ENCODE measurements around the gene DIP2A. TPM values are rescaled to one million over a fixed set of nuclear protein-coding genes. Genes with fewer than 3 reads are reported as not detected.
"Not testable (repeated sequence)": the region's sequence is repeated elsewhere in the genome, so short reads cannot be mapped to it uniquely, and the experiment has no call there.

The DIP2A gene
- total RNA-seq, 2 experiments from 2014 or later, result 78.7 to 78.8 TPM

DNA sequence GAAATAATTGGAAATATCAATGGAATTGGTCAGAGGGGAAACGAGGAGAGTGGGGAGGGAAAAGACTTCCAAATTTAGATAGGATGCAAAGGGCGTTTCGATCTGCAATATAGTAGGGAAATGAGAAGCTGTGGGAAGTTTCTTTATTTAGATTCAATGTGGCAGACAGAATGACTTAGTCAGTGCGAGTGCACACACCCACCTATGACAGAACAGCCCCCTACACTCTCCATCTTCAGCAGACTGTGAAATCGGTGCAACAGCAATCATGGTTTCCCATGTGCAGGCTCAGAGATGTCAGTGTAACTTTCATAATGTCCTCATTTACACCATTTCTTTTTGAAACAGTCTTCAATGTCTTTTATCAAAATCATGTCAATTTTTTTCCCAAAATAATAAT lies 46.0 kb downstream of the DIP2A start:
- ATAC-seq (ENCODE audit: low read depth) (no peak), DNase-seq (no peak)
- H3K27ac Mint-ChIP-seq, result no peak overlapping the region
- no peaks in the 10 kb centered on the region for H3K9me3 Mint-ChIP-seq
- H3K4me1 Mint-ChIP-seq, result peaks cover 16% of the 10 kb centered on the region
- H3K36me3 Mint-ChIP-seq, result peaks cover 28% of the 10 kb centered on the region
- H3K27me3 Mint-ChIP-seq, result no peaks in the 10 kb centered on the region
- no peak overlapping the region for H3K4me3 Mint-ChIP-seq
- POLR2A ChIA-PET, result no interaction called here

DNA sequence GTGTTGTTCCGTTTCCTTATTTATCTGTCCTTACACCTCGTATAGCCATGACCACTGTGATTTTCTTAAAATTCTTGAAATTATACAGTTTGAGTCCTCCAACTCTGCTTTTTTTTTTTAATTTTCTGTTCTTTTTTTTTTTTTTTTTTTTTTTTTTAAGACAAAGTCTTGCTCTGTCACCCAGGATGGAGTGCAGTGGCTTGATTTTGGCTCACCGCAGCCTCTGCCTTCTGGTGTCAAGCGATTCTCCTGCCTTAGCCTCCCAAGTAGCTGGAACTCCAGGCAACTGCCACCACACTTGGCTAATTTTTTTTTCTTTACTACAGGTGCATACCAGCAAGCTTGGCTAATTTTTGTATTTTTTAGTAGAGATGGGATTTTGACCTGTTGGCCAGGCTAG lies 48.9 kb downstream of the DIP2A start:
- H3K27ac Mint-ChIP-seq, result no peak overlapping the region
- H3K4me1 Mint-ChIP-seq, result peaks cover 5% of the 10 kb centered on the region
- POLR2A ChIA-PET, result interaction anchor here (0.7 kb wide), 1 partner anchor 212 kb away, joined by 4 read pairs; no protein-coding TSS in a partner anchor
- DNase-seq (no peak), ATAC-seq (ENCODE audit: low read depth) (no peak)
- H3K27me3 Mint-ChIP-seq, result no peaks in the 10 kb centered on the region
- no peak overlapping the region for H3K4me3 Mint-ChIP-seq
- H3K36me3 Mint-ChIP-seq, result peaks cover 47% of the 10 kb centered on the region
- no peaks in the 10 kb centered on the region for H3K9me3 Mint-ChIP-seq

DNA sequence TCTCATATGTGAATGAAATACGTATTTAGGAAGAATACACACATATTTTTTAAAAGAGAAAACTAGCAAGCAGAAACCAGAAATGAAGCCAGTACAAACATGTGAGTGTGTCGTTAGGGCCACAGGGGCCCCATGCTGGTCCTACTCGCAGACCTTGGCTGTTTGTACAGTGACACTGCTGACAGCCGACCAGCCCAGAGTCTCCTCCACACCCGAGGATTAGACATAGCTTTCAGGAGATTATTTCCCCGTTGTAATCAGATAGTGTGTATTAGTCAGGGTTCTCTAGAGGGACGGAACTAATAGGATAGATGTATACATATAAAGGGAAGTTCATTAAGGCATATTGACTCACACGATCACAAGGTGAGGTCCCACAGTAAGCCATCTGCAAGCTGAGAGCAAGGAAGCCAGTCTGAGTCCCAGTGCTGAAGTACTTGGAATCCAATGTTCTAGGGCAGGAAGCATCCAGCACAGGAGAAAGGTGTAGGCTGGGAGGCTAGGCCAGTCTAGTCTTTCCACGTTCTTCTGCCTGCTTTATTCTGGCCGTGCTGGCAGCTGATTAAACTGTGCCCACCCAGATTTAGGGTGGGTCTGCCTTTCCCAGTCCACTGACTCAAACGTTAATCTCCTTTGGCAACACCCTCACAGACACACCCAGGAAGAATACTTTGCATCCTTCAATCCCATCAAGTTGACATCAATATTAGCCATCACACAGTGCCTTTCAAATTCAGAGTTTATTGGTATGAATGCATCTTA lies 51.2 kb downstream of the DIP2A start:
- DNase-seq (no peak), ATAC-seq (ENCODE audit: low read depth) (no peak)
- Mint-ChIP-seq H3K4me1 (no peaks in the 10 kb centered on the region), H3K4me3 (no peak overlapping the region), H3K9me3 (no peaks in the 10 kb centered on the region), H3K27me3 (no peaks in the 10 kb centered on the region), H3K36me3 (peaks cover 43% of the 10 kb centered on the region), H3K27ac (no peak overlapping the region)
- POLR2A ChIA-PET, result no interaction called here

DNA sequence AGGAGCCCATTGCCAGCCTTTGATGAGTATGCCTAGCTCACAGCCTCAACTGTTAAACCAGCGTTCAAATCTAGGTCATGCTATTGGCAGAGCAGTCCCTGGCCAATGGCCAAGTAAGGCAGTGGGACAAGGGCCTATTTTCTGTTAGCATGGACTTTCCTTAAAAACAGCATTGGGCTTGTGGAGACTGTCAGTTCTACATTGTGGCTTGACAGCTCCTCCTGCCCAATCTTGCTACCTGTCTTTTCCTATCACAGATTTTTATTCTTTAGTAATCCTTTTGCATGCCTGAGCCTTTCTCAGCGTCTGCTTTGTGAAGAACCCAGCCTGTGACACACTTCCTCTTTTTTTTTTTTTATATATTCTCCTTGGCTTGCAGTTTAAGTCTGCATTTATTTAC lies 56.4 kb downstream of the DIP2A start:
- no peak overlapping the region for H3K27ac Mint-ChIP-seq
- POLR2A ChIA-PET, result no interaction called here
- no peaks in the 10 kb centered on the region for H3K27me3 Mint-ChIP-seq
- H3K4me3 Mint-ChIP-seq, result no peak overlapping the region
- H3K9me3 Mint-ChIP-seq, result no peaks in the 10 kb centered on the region
- peaks cover 58% of the 10 kb centered on the region for H3K36me3 Mint-ChIP-seq
- peaks cover 2% of the 10 kb centered on the region for H3K4me1 Mint-ChIP-seq
- DNase-seq (no peak), ATAC-seq (ENCODE audit: low read depth) (no peak)

DNA sequence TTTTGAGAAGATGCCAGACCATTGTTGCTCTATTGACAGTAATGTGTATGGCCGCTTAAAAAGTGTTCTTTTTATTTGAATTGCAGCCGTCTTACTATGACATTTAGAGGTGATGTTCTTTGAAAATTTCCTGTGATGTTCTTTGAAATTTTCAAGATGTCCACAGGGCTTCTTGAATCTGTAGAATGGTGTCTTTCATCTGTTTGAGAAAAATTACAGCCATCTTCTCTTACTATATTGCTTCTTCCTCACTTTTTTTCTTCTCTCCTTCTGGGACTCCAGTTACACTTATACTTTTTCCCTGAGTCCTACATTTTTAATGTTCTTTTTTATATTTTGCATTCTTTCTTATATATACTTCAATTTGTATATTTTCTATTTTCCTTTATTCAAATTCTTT lies 57.4 kb downstream of the DIP2A start:
- Mint-ChIP-seq H3K27me3 (no peaks in the 10 kb centered on the region), H3K27ac (no peak overlapping the region), H3K36me3 (peaks cover 57% of the 10 kb centered on the region), H3K4me1 (peaks cover 2% of the 10 kb centered on the region), H3K9me3 (no peaks in the 10 kb centered on the region), H3K4me3 (no peak overlapping the region)
- POLR2A ChIA-PET, result no interaction called here
- DNase-seq (no peak), ATAC-seq (ENCODE audit: low read depth) (no peak)

DNA sequence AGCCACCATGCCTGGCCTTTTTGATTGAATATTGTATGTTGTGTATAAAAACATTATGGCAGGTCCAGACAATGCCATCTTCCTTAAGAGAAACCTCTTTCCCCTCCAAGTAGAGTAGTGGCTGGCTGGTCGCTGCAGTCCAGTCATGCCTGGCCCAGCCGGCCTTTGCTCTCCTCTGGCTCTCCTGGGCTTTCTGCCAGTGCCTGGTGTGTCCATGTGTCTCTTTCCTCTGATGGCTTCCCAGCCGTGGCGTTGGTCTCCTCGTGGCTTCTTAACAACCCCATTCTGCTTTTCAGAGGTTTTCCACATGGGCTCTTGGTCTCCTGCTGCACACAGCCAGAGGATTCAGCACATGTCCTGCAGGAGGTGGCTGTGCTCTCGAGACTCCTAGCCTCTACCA lies 58.7 kb downstream of the DIP2A start:
- Mint-ChIP-seq H3K27me3 (no peaks in the 10 kb centered on the region), H3K36me3 (peaks cover 49% of the 10 kb centered on the region), H3K4me1 (peaks cover 2% of the 10 kb centered on the region), H3K27ac (no peak overlapping the region), H3K9me3 (no peaks in the 10 kb centered on the region), H3K4me3 (no peak overlapping the region)
- no peak for DNase-seq
- no peak for ATAC-seq (ENCODE audit: low read depth)
- POLR2A ChIA-PET, result interaction anchor here (0.6 kb wide), 2 partner anchors 11 to 256 kb away, joined by 4 to 6 read pairs; no protein-coding TSS in a partner anchor

DNA sequence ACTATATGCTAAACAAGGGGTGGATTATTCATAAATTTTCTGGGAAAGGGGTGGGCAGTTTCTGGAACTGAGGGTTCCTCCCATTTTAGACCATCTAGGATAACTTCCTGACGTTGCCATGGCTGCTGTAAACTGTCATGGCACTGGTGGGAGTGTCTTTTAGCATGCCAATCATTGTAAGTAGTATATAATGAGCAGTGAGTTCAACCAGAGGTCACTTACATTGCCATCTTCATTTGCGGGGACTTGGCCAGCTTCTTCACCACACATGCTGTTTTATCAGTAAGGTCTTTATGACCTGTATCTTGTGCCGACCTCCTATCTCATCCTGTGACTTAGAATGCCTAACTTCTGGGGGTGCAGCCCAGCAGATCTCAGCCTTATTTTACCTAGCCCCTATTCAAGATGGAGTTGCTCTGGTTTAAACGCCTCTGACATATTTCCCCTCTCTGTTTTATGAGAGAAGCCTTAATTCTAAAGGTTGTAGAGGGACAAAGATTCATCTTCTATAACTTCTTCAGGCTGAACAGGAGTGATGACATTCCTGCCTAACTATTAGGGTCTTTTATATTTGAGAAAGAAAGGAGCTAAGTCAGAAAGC lies 60.4 kb downstream of the DIP2A start:
- POLR2A ChIA-PET, result interaction anchor here (0.6 to 1.0 kb wide), 2 partner anchors 19 to 31 kb away, joined by 4 to 5 read pairs; no protein-coding TSS in a partner anchor

DNA sequence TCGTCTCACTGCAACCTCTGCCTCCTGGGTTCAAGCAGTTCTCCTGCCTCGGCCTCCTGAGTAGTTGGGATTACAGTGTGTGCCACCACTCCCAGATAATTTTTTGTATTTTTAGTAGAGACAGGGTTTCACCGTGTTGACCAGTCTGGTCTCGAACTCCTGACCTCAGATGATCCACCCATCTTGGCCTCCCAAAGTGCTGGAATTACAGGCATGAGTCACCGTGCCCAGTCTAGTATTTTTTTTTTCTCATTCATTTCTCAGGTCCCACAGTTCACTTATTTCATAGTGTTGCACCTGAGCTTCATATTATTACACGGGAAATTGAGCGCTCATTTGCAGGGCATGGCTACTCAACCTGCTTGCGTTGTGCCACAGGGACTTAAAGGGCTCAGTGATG lies 68.7 kb downstream of the DIP2A start:
- not testable (repeated sequence) for H3K4me3 Mint-ChIP-seq; DNase-seq; H3K9me3 Mint-ChIP-seq; ATAC-seq (ENCODE audit: low read depth); H3K27ac Mint-ChIP-seq; H3K4me1 Mint-ChIP-seq; H3K27me3 Mint-ChIP-seq
- POLR2A ChIA-PET, result interaction anchor here (0.5 kb wide), 1 partner anchor 143 kb away, joined by 3 read pairs; no protein-coding TSS in a partner anchor
- H3K36me3 Mint-ChIP-seq, result peaks cover 28% of the 10 kb centered on the region

More for the DNA sequence above, 60.4 kb downstream of the DIP2A start:
- no peak overlapping the region for H3K4me3 Mint-ChIP-seq
- H3K27ac Mint-ChIP-seq, result no peak overlapping the region
- peaks cover 42% of the 10 kb centered on the region for H3K36me3 Mint-ChIP-seq
- ATAC-seq (ENCODE audit: low read depth), result no peak
- peaks cover 2% of the 10 kb centered on the region for H3K4me1 Mint-ChIP-seq
- H3K9me3 Mint-ChIP-seq, result no peaks in the 10 kb centered on the region
- no peaks in the 10 kb centered on the region for H3K27me3 Mint-ChIP-seq
- no peak for DNase-seq

DNA sequence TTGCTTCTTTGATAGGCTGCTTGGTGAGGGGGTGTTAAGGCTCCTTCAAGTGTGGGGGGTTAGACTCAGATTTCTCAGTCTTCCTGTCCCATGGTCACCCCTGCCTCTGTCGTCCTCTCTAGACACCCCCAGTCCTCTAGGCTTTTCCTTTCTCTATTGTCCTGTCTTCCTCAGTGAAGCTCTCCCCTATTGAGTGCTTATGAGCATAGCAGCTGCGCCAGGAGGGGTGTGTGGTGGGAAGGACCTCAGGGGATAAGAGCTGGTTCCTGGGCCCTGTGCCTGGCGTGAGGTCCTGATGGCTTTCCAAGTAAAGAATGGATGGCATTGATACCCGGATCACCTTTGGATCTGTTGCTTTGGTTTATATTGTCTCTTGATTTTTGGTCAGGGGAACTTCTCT lies 69.1 kb downstream of the DIP2A start:
- H3K4me1 Mint-ChIP-seq, result peaks cover 7% of the 10 kb centered on the region
- H3K36me3 Mint-ChIP-seq, result peaks cover 30% of the 10 kb centered on the region
- H3K27ac Mint-ChIP-seq, result no peak overlapping the region
- no peaks in the 10 kb centered on the region for H3K27me3 Mint-ChIP-seq
- DNase-seq (no peak), ATAC-seq (ENCODE audit: low read depth) (no peak)
- H3K9me3 Mint-ChIP-seq, result no peaks in the 10 kb centered on the region
- POLR2A ChIA-PET, result interaction anchor here (0.5 to 0.9 kb wide), 2 partner anchors 71 to 142 kb away, joined by 3 to 5 read pairs; no protein-coding TSS in a partner anchor
- H3K4me3 Mint-ChIP-seq, result no peak overlapping the region

DNA sequence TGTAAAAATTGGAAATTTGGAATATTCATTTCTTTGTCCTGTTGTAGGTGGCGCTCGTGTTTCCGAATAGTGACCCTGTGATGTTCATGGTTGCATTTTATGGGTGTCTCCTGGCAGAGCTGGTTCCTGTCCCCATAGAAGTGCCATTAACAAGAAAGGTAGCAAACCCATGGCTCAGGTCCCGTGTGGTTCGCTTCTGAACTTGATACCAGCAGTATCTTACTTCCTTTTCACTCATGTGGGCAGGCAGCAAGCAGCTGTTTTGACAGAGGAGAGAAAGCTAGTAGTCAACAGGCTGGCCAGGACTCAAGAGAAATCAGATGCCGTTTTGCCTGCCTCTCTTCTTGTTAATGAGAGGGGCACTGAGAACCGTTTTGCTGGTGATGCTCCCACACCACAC lies 73.4 kb downstream of the DIP2A start:
- H3K9me3 Mint-ChIP-seq, result no peaks in the 10 kb centered on the region
- no peak overlapping the region for H3K4me3 Mint-ChIP-seq
- POLR2A ChIA-PET, result interaction anchor here (0.7 to 1.8 kb wide), 4 partner anchors 19 to 102 kb away, joined by 3 to 11 read pairs (median 4); partner anchors contain the start of gene PRMT2
- peak overlapping the region; percentile 76 for H3K27ac Mint-ChIP-seq
- peaks cover 24% of the 10 kb centered on the region for H3K36me3 Mint-ChIP-seq
- DNase-seq, result no peak
- H3K4me1 Mint-ChIP-seq, result peaks cover 7% of the 10 kb centered on the region
- peak; percentile 72 for ATAC-seq (ENCODE audit: low read depth)
- H3K27me3 Mint-ChIP-seq, result no peaks in the 10 kb centered on the region

DNA sequence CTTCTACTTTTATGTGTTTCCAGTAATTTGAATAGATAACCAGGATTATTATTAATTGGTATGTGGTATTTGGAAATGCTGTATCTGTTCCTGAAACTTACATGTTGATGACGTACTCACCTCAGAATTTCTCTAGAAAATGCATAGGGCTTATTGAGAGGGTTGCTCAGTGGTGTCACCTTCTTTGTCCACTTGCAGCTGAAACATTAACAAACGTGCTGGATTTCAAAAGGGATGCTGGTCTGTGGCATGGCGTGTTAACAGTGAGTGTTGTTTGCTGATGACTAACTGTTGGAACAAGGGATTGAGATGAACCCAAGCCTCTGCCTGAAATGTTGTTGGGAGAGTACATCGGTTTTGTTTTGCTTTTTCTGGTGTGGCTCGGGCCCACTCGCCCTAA lies 78.3 kb downstream of the DIP2A start:
- Mint-ChIP-seq H3K4me3 (no peak overlapping the region), H3K9me3 (no peaks in the 10 kb centered on the region), H3K36me3 (peaks cover 25% of the 10 kb centered on the region), H3K4me1 (peaks cover 8% of the 10 kb centered on the region), H3K27ac (peak overlapping the region; percentile 40), H3K27me3 (no peaks in the 10 kb centered on the region)
- no peak for ATAC-seq (ENCODE audit: low read depth)
- no peak for DNase-seq
- POLR2A ChIA-PET, result no interaction called here

DNA sequence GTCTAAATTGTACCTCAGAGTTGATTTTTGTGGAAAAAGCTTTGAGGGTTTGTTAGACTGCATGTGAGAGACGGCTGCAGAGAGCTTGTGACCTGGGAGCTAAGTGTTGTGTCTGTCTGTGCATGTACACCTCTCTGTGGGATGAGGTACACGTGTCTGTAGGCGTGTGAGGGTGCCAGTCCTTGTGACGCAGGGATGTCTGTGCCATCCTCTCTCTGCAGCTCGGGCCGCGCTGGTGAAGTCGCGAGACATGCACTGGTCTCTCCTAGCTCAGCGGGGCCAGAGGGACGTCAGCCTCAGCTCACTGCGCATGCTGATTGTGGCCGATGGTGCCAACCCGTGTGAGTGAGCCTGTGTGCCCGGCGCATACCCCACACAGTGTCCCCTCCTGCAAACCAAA lies 79.6 kb downstream of the DIP2A start:
- ATAC-seq (ENCODE audit: low read depth), result no peak
- H3K27ac Mint-ChIP-seq, result no peak overlapping the region
- H3K27me3 Mint-ChIP-seq, result no peaks in the 10 kb centered on the region
- peaks cover 5% of the 10 kb centered on the region for H3K4me1 Mint-ChIP-seq
- H3K9me3 Mint-ChIP-seq, result no peaks in the 10 kb centered on the region
- POLR2A ChIA-PET, result no interaction called here
- no peak overlapping the region for H3K4me3 Mint-ChIP-seq
- DNase-seq, result no peak
- peaks cover 21% of the 10 kb centered on the region for H3K36me3 Mint-ChIP-seq

DNA sequence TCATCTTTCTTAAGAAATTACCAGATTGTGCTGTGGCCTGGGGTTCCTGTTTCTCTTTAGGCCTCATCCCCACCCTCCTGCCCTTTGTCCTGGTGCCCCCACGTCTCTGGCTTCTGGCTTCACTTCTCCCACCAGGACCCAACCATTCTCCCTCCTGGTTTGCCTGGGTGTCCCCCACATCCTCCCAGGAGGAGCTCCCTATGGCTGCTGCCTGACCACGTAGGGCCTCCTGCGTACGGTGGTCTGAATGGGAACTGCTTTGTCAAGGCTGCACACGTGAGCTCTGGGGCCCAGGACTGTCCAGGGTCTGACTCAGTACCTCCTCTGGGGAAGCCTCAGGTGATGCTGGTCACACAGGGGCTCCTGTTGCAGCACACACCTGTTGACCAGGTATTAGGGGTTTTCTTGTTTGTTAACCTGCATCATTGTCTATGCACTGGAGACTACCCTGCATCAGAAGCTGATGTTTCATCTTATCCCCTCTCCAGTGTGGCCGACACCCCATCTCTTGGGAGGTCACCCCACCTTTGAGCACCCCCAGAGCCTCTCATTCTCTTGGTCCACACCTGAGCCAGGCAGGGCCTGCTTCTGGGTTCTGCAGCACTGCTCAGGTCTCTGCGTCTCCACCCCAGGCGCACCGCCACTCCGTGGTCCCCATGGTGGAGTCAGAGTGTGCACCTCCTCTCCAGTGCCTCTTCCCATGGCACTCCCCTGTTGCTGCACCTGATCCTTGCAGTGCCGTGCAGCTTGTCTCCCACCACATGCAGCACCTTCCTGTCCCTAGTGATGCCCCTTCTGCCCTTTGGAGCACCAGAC lies 80.4 kb downstream of the DIP2A start:
- peaks cover 20% of the 10 kb centered on the region for H3K36me3 Mint-ChIP-seq
- ATAC-seq (ENCODE audit: low read depth) (no peak), DNase-seq (no peak)
- H3K27ac Mint-ChIP-seq, result no peak overlapping the region
- H3K9me3 Mint-ChIP-seq, result no peaks in the 10 kb centered on the region
- POLR2A ChIA-PET, result no interaction called here
- no peak overlapping the region for H3K4me3 Mint-ChIP-seq
- H3K27me3 Mint-ChIP-seq, result no peaks in the 10 kb centered on the region
- peaks cover 8% of the 10 kb centered on the region for H3K4me1 Mint-ChIP-seq
